Measurements from ENCODE around the gene UPK2.
"Not testable (repeated sequence)": the region's sequence is repeated elsewhere in the genome, so short reads cannot be mapped to it uniquely, and the experiment has no call there.

UPK2 gene

DNA sequence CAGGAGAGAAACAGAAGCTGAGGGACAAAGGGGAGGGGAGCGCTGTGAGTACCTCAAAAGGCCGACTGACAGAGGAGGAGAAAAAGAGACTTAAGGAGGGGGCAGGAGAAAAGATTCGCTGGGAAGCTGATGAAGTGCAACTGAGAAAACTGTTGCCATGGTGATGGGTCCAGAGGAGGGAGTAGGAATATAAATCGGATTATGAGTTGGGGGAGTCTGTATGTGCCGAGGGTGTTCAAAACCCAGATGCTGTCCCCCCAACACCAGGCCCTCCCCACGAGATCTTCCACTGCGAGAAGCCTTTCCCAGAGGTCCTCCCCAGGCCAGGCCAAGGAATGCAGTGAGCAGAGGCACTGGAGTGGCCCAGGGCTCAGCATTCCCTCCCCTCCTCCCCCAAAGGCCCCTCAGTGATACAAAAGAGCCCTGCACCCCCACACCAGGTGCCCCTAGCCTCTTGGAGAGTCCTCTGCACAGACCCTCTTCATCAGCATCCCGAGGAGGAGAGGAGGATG lies 16.6 kb upstream of the UPK2 start:
- DNase-seq: peak; percentile 32

DNA sequence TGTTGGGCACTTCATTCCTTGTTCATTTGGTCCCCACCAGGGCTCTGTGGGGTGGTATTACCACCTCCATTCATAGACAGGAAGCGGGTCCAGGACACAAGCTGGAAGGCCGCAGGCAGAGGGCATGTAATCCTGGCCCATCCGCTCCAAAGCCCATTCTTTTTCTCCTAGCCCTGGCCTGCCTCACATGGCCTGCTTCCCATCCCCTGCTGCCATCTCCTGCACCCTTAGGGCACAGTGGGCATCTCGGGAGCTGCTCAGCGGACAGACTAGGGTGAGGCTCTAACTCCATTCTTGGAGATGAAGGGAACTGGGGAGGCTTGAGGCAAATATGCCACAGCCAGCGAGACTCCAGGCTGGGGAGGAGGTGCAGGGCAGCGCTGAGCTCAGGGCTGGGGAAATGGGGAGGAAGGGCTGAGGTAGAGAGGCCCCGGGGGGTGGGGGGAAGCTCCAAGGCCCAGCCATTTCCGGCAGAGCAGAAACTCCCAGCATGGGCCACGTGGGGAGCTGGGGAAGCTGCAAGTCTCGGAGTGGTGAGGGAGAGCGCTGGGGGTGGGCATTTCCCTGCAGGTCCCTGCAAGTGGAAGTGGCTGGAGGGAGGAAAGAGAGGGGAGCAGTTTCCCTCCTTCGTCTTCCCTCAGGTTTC lies 16.0 kb upstream of the UPK2 start:
- DNase-seq: peak; percentile 57

DNA sequence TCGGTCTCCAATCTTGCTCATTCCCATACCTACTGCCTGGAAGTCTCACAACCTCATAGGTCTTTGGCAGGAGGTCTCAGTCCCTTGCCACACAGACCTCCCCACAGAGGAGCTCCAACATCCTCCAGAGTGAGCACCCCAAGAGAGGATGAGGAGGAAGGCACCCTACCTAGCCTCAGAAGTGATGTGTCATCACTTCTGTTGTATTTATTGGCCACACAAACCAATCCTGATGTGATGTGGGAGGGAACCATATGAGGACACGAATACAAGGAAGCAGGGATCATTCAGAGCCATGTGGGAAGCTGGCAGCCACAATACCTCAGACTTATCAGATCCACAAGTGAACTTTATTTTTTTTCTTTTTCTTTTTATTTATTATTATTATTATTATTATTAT lies 9.0 kb upstream of the UPK2 start:
- no peak for DNase-seq

GRCh38 chr11:118948000-118948399 lies 8.1 kb upstream of the UPK2 start:
- DNase-seq: no peak

DNA sequence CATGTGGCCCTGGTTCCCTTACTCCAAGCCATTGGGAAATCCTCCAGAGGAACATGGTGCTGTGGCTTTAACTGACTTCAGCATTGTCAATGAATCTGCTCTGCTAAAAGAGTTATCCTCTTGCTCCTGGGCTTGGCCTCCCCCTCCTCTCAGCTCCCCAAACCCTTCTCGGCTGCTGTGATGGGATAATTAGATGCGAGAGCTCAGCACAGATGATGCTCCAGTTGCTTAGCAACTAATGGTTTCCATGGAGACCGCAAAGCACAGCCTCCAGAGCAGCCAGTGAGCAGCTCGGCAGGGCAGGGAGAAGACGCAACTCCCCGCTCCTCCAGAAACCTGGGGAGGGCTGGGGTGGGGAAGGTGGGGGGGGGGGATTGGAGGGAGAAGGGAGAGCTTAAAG lies 2.8 kb upstream of the UPK2 start:
- peak; percentile 98 for DNase-seq

GRCh38 chr11:118953976-118954375 lies 2.1 kb upstream of the UPK2 start:
- not testable (repeated sequence) for DNase-seq

GRCh38 chr11:118956847-118957469 lies 860 bp downstream of the UPK2 start:
- no peak for DNase-seq

DNA sequence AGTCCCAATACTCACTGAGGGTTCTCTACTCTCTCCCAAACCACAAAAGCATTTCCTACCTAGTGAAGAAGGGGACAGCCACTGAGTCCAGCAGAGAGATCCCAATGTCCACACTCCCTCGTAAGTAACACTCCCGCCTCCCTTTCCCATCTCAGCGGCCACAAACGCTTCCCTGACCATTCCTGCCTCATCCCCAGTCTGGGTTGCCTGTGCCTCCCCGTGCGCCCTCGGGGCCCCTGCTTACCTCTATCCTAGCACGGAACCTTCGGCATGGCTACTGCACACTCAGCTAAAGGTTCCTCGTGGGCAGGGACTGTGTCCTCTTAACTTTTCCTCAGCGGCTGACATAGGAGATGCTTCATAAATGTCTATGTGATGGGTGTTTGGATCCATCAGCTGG lies 1.5 kb downstream of the UPK2 start:
- no peak for DNase-seq

DNA sequence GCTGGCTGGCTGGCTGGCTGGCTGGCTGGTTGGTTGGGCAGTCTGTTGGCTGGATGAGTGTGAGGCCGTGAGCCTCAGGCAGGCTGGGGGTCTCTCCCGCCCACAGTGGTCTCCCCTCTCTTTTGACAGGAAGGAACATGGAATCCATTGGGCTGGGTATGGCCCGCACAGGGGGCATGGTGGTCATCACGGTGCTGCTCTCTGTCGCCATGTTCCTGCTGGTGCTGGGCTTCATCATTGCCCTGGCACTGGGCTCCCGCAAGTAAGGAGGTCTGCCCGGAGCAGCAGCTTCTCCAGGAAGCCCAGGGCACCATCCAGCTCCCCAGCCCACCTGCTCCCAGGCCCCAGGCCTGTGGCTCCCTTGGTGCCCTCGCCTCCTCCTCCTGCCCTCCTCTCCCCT lies 1.9 kb downstream of the UPK2 start:
- DNase-seq: no peak

GRCh38 chr11:118958577-118958976 lies 2.5 kb downstream of the UPK2 start:
- DNase-seq: no peak

DNA sequence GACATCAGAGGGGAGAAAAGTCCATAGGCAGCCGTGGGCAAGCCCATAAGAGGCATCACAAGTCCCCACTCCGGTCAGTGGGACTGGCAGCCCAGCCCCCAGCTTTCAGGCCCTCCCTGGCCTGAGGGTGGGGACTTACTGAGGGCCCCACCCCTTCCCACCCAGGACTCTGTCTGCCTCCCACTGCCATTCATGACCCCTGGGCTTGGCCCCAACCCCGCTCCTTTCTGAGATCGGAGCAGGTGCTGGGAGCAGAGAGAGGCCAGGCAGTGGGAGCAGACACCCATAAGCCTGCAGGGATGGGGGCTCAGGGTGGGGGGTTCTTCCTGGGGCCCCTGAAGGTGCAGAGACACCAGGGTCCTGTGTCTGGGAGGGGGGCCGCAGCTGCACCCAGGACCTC lies 5.1 kb downstream of the UPK2 start:
- no peak for DNase-seq

DNA sequence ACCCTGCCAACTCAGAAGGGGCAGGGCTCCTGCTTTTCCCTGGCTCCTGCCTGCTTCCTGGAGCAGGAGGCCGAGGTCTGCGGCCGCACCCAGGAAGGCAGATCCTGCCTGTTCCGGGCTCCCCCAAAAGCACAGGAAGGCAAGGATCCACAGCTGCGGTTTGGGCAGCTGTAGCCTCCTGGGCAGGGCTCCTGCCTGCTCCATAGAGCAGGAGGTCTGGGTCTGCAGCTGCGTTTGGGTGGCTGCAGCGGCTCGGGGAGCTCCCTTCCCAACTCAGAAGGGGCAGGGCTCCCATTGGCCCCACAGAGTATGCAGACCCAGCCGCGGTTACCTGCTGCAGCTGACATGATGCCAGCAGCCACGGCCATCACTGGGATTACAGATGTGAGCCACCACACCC lies 5.5 kb downstream of the UPK2 start:
- no peak for DNase-seq

- DNase-seq: not testable (repeated sequence)
Measured at GRCh38 chr11:118969508-118969907, 13.4 kb downstream of the UPK2 start.

DNA sequence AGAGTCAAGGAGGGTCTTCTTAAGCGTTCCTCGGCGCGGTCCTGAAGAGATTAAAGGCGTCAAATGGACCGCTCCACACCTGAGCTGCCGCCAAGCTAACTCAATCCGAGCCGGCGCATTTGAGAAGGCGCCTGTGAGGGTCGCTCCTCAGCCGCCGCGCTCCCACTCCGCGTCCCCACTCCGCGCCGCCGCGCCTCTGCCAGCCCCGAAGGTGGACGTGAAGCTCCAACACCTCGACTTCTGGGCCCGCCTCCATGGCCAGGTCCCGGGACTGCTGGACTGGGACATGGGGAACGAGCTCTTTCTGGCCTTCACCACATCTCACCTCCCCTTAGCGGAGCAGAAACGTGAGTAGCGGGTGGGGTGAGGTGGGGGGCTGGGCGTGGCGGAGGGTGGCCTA lies 15.5 kb downstream of the UPK2 start, which contains the start of gene FOXR1:
Gene FOXR1, plus strand, starts transcription at position 116 of the 400 bp plus-strand sequence. Its CDS starts 171 bp downstream, at position 287.
- no peak for DNase-seq

DNA sequence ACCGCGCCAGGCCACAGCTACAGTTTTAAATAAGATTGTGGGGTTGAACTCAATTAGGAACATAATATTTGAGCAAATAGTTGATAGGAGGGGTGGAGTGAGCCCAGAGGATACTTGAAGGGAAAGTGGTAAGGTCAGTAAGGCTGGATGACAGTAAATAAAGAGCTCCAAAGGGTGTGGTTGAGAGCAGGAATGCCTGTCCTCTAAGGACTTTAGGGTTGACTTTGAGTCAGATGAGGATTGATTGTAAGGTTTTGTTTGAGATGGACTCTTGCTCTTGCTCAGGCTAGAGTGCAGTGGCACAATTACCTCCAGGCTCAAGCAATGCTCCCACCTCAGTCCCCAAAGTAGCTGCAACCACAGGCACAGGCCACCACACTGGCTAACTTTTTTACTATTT lies 17.9 kb downstream of the UPK2 start:
- no peak for DNase-seq

- peak; percentile 56 for DNase-seq
Measured at GRCh38 chr11:118975771-118976709, 19.9 kb downstream of the UPK2 start.

DNA sequence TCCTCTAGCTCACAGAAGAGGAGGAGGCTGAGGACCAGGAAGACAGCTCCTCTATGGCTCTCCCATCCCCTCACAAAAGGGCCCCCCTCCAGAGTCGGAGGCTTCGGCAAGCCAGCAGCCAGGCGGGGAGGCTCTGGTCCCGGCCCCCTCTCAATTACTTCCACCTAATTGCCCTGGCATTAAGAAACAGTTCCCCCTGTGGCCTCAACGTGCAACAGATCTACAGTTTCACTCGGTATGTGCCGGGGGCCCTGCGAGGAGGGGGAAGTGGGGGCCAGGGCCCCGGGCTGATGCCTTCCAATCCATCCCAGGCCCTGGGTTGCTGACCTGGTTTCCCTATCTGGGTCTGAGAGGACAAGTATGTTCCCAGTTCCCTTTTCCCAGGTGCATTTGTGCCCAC lies 23.3 kb downstream of the UPK2 start:
- DNase-seq: peak; percentile 80

GRCh38 chr11:118980191-118980881 lies 24.2 kb downstream of the UPK2 start:
- peak; percentile 44 for DNase-seq

DNA sequence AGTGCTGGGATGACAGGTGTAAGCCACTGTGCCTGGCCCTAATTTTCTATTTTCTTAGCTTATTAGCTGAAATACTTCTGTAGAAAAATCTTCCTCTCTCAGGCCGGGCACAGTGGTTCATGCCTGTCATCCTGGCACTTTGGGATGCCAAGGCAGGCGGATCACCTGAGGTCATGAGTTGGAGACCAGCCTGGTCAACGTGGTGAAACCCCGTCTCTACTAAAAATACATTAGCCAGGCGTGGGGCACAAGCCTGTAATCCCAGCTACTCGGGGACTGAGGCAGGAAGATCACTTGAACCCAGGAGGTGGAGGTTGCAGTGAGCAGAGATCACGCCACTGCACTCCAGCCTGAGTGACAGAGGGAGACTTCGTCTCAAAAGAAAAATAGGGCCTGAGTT lies 28.2 kb downstream of the UPK2 start:
- DNase-seq: not testable (repeated sequence)

DNA sequence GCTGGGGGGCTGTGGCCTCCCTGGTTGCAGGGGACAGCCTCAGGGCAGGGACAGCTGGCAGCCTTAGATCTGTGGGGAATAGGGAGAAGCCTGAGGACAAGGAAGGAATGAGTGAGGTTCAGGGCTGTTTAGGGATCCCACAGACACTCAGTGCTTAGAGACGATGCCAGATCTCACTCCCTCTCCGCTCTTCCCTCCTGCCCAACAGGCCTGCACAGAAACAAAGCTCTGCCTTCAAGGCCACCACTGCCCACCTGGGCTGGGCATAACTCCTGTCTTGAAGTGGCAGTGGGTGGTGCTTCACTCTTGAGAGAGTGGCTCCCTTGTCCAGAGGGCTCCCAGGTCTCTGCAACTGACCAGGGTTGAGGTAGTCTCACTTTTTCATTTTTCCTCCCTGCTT lies 28.7 kb downstream of the UPK2 start:
- DNase-seq: no peak

- DNase-seq: no peak
Measured at GRCh38 chr11:118988280-118988679, 32.2 kb downstream of the UPK2 start.

DNA sequence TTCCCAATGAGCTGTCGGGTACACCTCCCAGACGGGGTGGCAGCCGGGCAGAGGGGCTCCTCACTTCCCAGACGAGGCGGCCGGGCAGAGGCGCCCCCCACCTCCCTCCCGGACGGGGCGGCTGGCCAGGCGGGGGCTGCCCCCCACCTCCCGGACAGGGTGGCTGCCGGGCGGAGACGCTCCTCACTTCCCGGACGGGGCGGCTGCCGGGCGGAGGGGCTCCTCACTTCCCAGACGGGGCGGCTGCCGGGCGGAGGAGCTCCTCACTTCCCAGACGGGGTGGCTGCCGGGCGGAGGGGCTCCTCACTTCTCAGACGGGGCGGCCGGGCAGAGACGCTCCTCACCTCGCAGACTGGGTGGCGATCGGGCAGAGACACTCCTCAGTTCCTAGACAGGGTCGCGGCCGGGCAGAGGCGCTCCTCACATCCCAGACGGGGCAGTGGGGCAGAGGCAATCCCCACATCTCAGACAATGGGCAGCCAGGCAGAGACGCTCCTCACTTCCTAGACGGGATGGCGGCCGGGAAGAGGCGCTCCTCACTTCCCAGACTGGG lies 35.5 kb downstream of the UPK2 start:
- not testable (repeated sequence) for DNase-seq

Measured in eye (tissue), 1 donor.